ENCODE data around the gene SEMA7A.

SEMA7A gene

DNA sequence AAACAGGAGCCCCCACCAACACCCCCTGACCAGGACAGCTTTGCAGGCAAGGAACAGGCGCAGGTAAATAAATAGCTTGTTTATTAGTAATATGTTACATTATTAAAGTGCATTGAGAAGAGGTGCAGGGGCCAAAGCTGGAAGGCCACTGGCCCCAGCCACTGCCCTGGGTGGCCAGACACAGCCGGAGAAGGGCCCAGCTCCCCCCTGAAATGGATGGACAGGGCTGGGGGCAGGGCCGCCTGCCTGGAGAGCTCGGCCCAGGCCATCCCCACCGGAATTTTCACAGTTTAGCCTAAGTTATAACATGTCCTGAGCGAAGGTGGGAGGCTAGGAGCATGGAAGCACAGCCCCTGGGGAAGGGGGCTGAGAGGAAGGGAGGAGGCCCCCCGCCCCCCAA is 24.5 kb downstream of the SEMA7A start:
- in situ Hi-C loops (cut with HindIII; ENCODE audit: low sequenced_read_pairs) = no loop called here
- no peak overlapping the region for H3K4me3 ChIP-seq (ENCODE audit: low read depth, low read length)
- TF ChIP-seq, protein P1, sequence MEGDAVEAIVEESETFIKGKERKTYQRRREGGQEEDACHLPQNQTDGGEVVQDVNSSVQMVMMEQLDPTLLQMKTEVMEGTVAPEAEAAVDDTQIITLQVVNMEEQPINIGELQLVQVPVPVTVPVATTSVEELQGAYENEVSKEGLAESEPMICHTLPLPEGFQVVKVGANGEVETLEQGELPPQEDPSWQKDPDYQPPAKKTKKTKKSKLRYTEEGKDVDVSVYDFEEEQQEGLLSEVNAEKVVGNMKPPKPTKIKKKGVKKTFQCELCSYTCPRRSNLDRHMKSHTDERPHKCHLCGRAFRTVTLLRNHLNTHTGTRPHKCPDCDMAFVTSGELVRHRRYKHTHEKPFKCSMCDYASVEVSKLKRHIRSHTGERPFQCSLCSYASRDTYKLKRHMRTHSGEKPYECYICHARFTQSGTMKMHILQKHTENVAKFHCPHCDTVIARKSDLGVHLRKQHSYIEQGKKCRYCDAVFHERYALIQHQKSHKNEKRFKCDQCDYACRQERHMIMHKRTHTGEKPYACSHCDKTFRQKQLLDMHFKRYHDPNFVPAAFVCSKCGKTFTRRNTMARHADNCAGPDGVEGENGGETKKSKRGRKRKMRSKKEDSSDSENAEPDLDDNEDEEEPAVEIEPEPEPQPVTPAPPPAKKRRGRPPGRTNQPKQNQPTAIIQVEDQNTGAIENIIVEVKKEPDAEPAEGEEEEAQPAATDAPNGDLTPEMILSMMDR (IDR thresholded peaks at IDR 0.05; ENCODE audit: low read depth, low read length, missing control alignments) = no peak
- no peak for DNase-seq (ENCODE audit: low read depth)

DNA sequence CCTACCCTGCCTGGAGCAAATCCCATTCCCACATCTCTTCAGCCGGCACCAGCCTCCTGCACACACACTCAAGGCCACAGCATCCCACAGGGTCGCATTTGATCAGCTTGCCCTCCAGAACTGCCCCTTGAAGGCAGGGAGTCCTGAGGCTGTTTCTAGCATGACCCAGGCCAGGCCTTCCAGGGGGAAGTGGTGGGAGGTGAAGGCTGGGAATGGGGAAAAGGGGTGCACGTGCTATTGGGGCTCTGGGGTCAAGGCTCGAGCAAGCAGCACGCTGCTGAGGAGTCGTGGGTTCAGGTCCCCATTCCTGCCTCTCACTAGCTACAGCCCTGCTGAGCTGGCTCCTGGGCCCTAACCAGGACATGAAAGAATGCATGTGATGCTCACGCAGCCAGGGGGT is 24.9 kb downstream of the SEMA7A start:
- no peak overlapping the region for H3K4me3 ChIP-seq (ENCODE audit: low read depth, low read length)
- TF ChIP-seq, protein P1 (IDR thresholded peaks at IDR 0.05; ENCODE audit: low read depth, low read length, missing control alignments) = no peak
- in situ Hi-C loops (cut with HindIII; ENCODE audit: low sequenced_read_pairs) = no loop called here
- no peak for DNase-seq (ENCODE audit: low read depth)

DNA sequence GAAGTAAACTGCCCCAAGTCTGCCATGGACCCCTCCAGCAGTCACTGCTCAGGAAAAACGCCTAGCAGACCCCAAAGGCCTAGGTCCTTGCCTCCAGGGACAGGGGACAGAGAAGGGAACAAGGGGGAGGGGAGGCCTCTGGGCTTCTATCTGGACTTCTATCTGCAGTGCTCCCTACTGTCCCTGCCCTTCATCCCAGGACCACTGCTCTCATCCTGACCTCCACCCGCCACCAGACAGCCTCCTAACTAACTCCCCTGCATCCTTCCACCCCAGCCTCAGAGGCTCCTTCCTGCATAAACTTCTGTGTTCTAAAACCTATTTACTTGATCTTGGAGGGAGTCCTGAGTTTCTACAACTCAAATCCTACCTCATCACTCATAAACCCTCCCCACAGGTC is 25.4 kb downstream of the SEMA7A start:
- H3K4me3 ChIP-seq (ENCODE audit: low read depth, low read length) = no peak overlapping the region
- TF ChIP-seq, protein P1 (IDR thresholded peaks at IDR 0.05; ENCODE audit: low read depth, low read length, missing control alignments) = no peak
- in situ Hi-C loops (cut with HindIII; ENCODE audit: low sequenced_read_pairs) = no loop called here
- DNase-seq (ENCODE audit: low read depth) = no peak

DNA sequence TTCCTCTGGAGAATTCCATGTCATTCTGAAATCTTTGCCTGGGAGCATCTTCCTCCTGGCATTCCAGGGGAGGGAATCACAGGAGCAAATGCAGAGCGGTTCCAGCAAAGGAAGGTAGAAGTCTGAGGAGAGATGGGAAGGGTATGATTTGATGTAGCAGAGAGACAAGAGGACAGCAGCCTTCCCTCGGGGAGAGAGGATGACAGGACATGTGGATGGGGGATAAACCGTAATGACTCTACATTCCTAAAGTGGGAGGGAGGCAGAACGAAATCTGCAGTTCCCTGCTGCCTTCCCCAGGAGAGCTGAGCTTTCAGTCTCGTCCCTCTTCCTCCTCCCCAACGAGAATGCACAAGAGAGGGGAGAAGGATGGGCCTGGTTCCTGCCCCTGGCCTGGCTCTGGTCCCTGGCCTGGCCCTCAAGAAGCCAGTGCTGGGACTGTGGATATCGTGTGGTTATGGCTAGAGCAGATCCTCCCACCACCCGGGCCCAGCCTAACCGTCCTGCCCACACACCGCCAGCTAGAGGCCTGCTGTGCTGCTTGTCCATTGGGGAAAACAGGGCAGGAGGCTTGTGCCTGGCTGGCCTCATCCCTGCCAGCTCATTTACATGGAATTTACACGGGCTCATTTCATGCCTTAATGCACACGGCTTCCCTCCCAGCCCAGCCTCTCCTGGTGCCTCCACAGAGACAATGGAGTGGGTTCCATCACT is 26.6 kb downstream of the SEMA7A start:
- H3K4me3 ChIP-seq (ENCODE audit: low read depth, low read length) = no peak overlapping the region
- peak; percentile 74 for DNase-seq (ENCODE audit: low read depth)
- in situ Hi-C loops (cut with HindIII; ENCODE audit: low sequenced_read_pairs) = no loop called here
- TF ChIP-seq, protein P1 (IDR thresholded peaks at IDR 0.05; ENCODE audit: low read depth, low read length, missing control alignments) = no peak

DNA sequence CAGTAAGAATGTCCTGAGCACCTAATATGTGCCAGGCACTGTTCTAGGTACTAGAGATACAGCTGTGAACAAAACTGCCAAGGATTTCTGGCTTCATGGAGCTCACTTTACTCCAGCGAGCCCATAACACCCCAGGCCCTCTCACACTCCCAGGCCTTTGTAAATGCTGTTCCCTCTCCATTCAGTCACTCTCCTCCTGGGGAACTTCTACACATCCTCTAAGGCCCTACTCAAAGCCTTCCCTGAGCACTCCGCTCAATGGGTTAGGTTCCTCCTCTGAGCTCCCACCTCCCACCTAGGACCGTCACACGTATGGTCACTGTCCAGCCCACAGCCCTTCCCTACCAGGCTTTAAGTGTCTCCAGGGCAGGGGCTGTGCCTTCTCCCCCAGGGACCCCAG is 27.2 kb downstream of the SEMA7A start:
- TF ChIP-seq, protein P1 (IDR thresholded peaks at IDR 0.05; ENCODE audit: low read depth, low read length, missing control alignments) = no peak
- no peak overlapping the region for H3K4me3 ChIP-seq (ENCODE audit: low read depth, low read length)
- no peak for DNase-seq (ENCODE audit: low read depth)
- in situ Hi-C loops (cut with HindIII; ENCODE audit: low sequenced_read_pairs) = no loop called here

DNA sequence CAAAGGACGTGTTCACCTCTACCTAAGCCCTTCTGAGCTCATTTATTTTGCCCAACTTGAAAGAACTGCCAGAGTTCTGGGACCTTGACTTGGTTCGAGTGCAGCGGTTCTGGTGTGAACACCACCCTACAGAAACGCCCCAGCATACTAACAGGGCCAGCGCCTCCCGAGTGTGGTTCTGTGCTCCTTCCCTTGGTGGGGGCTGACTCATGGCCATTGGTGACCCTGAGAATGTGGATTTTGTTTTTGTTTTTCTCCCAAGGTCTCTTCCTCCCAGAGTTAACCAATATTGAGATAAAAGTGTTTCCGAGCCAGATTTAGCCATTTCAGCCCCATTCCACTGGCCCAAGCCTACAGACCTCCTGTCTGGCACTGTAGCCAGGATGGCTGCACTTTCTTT is 27.9 kb downstream of the SEMA7A start:
- H3K4me3 ChIP-seq (ENCODE audit: low read depth, low read length) = no peak overlapping the region
- in situ Hi-C loops (cut with HindIII; ENCODE audit: low sequenced_read_pairs) = no loop called here
- TF ChIP-seq, protein P1 (IDR thresholded peaks at IDR 0.05; ENCODE audit: low read depth, low read length, missing control alignments) = no peak
- DNase-seq (ENCODE audit: low read depth) = no peak
